Embryonic facial prominence (tissue), 1 donor: ENCODE data around the gene RPS29.
"Not testable (repeated sequence)": the region's sequence is repeated elsewhere in the genome, so short reads cannot be mapped to it uniquely, and the experiment has no call there.

Experiments used
- DNase-seq: peaks from one replicate; pipeline ENCODE4 v3.0.0-alpha.2; 2016; ENCODE audit errors: extremely low spot score

The RPS29 gene

GRCh38 chr14:49598485-49599300 lies 12.5 kb upstream of the RPS29 start, which contains the start of gene LRR1:
TSS of gene LRR1 (plus strand) at chr14:49598940. CDS start at chr14:49599021, 81 bp downstream.
- DNase-seq: peak; percentile 48

- peak; percentile 18 for DNase-seq
These were observed 12.0 kb upstream of the RPS29 start for GRCh38 chr14:49598189-49598484.

GRCh38 chr14:49594347-49595091 lies 8.3 kb upstream of the RPS29 start:
- no peak for DNase-seq

- no peak for DNase-seq
These were observed 6.8 kb upstream of the RPS29 start for GRCh38 chr14:49593016-49593415.

DNA sequence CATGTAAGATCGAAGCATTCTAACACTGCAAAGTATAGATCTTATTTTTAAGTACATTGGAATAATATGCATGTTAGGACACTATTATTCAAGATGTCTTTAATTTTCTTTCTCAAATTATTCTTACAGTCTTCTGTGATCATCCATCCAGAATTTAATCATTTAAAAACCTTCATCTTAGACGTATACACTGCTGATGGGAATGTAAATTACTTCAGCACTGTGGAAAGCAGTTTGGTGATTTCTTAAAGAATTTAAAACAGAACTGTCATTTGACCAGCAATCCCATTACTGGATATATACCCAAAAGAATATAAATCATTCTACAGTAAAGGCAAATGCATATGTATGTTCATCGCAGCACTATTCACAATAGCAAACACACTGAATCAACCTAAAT lies 3.2 kb upstream of the RPS29 start:
- no peak for DNase-seq

- DNase-seq: peak; percentile 51
These were observed 687 bp upstream of the RPS29 start for GRCh38 chr14:49586673-49587460.

GRCh38 chr14:49584981-49585640 lies 1.1 kb downstream of the RPS29 start:
- DNase-seq: not testable (repeated sequence)

- no peak for DNase-seq
These were observed 2.1 kb downstream of the RPS29 start for GRCh38 chr14:49584058-49584457.

DNA sequence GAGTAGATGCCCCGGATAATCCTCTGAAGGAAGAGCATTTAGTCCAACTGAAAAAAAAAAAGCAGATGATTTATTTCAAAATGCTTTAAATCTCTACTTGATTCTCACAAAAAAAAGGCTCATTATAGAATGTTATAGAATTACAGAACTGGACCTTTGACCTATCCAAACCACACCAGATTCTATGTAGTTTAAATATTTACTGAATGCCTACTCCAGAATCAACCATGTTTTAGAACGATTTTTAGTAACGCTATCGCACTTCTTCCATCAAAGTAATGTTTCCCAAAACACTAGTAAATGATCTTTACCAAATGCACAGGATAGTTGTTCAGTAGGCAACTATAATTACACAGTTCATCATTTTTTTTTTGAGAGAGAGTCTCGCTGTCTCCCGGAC lies 2.6 kb downstream of the RPS29 start:
- DNase-seq: no peak

DNA sequence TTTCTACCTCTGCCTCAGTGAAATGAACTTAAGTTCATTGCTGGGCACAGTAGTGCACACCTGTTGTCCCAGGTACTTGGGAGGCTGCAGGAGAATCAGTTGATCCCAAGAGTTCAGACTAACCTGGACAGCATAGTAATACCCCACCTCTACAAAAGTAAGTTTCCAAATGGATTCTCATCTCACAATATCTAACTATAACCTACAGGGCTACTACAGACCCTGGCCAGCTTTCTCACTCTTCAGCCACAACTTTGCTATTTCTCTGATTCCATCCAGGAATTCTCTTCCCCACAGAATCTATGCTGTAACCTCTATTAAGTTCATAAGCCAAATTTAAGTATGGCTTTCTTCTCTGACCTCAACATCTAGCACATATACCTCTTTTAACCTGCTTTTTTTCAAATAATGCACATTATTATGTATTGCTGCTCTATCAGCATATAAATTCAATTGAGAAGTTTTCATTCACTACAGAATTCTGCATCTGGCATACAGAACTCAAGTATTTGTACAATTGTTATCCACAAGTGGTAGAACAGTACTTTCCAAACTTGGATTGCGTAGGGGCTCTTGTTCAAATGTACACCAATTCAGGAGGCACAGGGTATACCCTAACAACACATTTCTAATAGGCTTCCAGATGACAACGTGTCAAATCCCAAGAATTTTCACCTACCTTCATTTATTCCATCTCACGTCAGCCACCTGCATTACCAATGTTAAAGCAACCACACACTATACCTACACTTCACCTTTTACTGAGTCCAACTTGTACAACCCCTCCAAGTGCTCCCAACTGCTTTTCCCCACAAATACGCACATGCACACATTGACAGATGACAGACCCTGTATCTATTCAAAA lies 3.8 kb downstream of the RPS29 start:
- no peak for DNase-seq

GRCh38 chr14:49581209-49582112 lies 4.7 kb downstream of the RPS29 start:
- DNase-seq: no peak

DNA sequence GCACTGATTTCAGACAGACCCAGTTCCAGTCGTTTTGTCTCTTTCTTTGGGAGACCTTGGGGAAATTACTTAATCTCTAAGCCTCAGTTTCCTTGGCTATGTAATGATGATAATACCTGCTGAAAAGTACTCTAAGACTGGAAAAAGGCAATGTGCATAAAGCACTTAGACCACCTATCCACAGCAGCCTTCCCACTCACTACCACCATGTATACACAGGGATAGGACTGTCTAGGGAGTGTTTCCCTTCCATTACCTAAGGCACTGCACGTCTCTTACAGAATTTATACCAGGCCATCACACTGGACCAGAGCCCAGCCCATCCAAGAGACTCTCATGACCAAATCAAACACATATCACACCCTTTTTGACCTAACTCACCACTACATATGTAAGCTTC lies 6.3 kb downstream of the RPS29 start:
- DNase-seq: no peak

DNA sequence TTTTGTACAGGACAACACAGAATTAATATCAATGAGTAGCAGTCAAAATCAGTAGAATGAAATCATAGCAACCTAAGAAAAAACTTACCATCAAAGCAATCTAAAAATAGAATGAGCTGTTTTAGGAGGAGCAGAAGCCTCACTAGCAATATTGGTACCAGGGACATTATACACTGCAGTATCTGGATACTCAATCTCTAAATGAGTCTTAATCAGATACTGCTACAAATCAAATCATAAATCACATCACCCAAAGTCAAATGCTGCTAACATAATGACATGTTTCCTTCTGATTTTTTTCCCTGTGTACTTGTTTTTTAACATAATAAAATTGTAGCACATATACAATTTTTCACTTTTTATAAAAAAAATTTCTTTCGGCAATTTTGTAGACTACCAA lies 8.0 kb downstream of the RPS29 start:
- no peak for DNase-seq

- no peak for DNase-seq
These were observed 12.1 kb downstream of the RPS29 start for GRCh38 chr14:49574038-49574437.

DNA sequence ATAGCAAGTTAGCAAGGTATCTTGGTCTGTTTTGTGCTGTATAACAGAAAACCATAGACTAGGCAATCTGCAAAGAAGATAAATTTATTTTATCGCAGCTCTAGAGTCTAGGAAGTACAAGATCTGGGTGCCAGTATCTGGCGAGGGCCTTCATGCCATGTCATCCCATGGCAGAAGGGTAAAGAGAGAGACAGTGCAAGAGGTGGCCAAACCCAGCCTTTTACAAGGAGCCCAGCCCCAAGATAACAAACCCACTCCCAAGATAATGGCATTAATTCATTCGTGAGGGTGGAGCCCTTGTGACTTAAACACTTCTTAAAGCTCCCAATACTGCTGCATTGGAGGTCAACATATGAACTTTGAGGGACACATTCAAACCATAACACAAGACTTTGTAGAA lies 16.9 kb downstream of the RPS29 start:
- DNase-seq: no peak

DNA sequence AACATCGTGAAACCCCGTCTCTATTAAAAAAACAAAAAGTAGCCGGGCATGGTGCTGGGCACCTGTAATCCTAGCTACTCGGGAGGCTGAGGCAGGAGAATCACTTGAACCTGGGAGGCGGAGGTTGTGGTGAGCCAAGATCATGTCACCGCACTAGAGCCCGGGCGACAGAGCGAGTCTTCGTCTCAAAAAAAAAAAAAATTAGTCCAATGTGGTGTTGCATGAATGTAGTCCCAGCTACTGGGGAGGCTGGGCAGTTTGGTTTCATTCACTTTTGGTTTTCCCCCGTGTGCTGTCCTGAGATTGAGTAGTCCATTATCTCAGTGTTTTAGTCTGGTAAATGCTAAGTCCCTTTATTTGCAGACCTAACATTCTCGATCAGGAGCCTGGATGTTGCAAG lies 19.5 kb downstream of the RPS29 start:
- DNase-seq: no peak

DNA sequence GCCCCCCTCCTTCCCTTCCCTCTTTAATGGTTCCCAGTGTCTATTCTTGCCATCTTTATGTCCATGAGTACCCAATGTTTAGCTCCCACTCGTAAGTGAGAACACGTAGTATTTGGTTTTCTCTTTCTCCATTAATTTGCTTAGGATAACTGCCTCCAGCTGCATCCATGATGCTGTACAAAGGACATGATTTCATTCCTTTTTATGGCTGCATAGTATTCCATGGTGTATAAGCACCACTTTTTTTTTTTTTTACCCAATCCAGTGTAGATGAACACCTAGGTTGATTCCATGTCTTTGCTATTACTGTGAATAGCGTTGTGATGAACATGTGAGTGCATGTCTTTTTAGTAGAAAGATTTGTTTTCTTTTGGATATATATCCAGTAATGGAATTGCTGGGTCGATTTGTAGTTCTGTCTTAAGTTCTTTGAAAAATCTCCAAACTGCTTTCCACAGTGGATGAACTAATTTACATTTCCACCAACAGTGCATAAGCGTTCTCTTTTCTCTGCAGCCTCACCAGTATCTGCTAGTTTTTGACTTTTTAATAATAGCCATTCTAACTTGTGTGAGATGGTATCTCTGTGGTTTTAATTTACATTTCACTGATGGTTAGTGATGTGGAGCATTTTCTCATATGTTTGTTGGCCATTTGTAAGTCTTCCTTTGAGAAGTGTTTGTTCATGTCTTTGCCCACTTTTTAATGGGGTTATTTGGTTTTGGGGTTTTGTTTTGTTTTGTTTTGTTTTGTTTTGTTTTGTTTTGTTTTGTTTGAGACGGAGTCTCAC lies 26.0 kb downstream of the RPS29 start:
- DNase-seq: no peak

DNA sequence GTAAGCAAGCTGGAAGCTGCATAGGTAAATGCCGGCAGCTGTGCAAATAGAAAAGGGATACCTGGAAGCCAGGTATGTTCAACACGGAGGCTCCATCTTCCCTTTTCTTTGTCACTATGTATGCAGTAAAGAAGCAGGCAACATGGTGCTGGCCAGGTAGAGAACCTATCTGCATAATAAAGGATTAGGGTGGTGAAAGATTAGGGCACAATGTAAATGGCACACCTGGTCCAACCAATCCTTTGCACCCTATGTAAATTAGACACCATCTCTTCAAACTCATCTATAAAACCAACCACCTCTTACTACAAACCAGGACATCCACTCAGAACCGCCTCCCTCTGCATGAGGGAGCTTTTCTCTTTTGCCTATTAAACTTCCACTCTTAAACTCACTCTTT lies 32.3 kb downstream of the RPS29 start:
- DNase-seq: no peak

- no peak for DNase-seq
These were observed 33.1 kb downstream of the RPS29 start for GRCh38 chr14:49553106-49553505.
